NCI-H1048 (cell line): ENCODE measurements around the gene ABHD4.
"Not testable (repeated sequence)": the region's sequence is repeated elsewhere in the genome, so short reads cannot be mapped to it uniquely, and the experiment has no call there.

Experiments used
- DNase-seq: peaks from one replicate; lab custom pipeline; 2025; lab: John Stamatoyannopoulos, UW

Gene ABHD4

DNA sequence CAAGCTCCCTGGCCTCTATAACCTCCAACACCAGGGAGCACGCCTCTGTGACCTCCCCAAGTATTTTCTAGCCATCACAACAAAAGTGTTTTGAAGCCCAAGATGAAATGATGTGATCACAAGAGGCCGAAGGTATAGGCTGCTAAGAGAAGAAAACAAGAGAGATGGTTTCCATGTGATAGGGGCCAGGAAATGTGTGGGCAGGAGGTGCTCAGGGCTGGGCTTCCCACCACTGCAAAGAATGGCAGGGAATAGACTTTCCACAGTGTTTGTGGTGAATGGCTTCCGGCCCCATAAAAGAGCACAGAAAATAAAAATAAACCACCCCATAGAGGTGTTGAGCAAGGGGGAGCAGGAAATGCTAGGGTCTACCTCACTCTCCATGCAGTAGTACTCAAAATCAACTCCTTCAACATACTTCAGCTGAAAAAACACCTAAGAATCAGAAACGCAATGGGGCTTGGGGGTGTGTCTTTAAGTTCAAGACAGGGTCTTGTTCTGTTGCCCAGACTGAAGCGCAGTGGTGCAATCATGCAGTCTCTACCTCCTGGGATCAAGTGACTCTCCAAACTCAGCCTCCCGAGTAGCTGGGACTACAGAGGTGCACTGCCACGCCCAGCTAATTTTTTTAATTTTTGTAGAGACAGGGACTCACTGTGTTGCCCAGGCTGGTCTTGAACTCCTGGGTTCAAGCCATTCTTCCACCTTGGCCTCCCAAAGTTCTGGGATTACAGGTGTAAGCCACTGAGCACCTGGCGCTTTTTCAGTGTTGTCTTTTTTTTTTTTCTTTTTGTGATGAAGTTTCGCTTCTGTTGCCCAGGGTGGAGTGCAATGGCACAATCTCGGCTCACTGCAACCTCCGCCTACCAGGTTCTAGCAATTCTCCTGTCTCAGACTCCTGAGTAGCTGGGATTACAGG lies 36.2 kb upstream of the ABHD4 start:
- no peak for DNase-seq

DNA sequence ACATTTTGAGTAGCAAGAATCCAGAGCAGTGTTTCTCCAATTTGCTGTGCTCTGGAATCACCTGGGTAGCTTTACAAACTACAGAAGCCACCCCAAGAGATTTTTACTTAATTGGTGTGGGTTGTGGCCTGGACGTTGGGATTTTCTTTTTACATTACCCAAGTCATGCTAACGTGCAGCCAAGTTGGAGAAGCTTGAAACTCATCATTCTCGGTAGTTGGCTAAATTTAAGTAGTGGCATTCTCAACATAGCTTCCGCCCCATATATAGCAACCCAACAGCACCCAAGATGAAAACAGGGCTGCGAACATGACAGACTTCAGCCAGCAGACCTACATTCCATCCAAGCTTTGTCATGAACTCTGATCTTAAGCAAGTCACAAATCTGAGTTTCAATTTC lies 34.1 kb upstream of the ABHD4 start:
- DNase-seq = no peak

DNA sequence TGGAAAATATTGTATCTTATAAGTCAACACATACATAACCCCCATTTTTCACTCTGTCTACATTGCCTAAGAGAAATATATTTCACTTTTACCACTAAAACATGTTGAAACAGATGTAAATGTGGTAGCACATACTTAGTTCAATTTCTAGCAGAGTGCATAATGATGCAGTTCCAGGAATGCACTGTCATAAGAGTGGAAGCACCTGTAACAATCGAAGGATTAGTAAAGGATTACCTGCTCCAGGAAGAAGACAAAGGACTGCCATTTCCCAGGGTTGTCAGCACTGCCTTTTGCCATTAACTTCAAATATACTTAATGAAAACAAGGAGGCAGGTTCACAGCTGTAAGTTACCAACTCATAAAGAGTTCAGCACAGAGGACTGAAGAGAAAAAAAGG lies 33.6 kb upstream of the ABHD4 start:
- DNase-seq = no peak

DNA sequence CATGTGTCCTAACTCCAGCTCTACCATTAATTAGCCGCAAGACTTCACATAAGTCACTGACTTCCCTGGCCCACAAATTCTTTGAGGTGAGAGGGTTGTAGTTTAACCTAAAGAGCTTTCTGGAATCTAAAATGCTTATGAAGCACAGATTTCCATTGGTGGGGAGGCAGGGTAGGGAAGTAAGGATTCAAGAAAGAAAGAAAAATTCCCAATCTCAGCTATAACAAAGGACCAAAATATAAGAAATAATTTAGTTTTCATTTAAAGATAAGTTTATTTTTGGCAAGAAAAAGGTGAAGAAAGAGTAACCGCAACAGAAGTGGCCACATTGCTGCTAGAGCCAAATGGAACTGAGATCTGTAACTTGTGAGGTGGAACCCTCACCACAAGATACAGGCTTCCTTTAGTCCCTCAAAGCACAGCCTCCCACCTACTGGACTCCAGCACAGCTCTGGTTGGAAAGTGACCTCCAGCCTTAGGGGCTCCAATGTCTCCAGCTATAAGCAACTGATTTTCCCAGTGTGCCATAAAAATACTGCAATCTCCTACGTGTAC lies 32.6 kb upstream of the ABHD4 start:
- DNase-seq = no peak

DNA sequence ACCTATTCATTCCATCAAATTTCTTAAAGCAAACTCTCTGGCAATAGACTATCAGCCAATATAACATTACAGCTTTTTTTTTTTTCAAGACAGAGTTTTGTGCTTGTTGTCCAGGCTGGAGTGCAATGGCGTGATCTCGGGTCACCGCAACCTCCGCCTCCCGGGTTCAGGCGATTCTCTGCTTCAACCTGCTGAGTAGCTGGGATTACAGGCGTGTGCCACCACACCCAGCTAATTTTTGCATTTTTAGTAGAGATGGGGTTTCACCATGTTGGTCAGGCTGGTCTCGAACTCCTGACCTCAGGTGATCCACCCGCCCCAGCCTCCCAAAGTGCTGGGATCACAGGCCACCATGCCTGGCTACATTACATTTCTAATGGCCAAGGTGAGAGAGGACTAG lies 31.8 kb upstream of the ABHD4 start:
- DNase-seq = not testable (repeated sequence)

DNA sequence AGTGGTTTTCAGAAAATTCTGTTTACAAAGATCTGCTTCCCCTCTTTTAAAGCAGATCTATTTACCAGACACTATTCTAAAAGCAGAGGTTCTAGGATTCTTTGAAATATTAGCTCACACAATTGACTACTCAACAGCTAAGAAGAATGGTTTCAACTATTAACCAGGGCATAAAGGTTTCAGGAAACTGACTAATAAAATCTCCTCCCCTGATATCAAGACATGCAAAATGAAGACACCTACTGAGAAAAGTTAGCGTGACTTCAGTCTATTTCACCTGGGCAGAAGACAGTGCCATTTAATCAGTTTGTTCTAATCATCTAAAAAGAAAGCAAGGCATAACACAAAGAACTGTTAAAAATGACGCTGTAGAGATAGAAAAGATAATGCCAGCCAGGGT lies 31.3 kb upstream of the ABHD4 start:
- DNase-seq = no peak

DNA sequence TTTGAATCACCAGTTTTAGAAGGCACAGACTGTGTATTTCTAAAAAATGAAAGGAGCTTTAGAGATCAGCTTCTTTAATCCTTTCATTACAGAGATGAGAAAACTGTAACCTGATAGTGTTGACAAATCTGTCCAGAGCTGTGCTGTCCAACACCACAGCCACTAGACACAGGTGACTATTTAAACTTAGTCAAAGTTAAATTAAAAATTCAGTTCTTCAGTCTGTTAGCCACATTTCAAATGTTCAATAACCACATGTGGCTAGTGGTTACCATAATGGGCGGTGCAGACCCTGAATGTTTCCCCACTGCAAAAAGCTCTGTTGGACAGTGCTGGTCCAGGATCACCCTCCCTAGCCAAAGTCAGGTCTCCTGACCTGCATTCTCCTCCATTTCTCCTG lies 30.7 kb upstream of the ABHD4 start:
- DNase-seq = no peak

DNA sequence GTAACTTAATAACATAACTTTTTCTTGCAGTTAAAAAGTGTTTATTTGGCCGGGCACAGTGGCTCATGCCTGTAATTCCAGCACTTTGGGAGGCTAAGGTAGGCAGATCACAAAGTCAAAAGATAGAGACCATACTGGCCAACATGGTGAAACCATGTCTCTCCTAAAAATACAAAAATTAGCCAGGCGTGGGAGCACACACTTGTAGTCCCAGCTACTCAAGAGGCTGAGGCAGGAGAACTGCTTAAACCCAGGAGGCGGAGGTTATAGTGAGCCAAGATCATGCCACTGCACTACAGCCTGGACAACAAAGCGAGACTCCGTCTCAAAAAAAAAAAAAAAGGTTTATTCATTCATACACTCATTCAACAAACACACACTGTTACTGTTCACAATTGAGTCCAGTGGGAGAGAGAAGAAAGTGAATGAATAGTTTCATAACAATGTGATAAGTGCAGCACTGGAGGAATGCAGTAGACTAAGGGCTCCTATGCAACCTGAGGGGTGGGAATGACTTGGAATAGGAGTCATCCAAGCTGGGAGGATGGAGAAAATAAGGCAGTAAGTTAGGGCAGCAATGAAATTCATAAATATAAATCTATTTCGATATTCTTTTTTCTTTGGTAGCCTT lies 28.9 kb upstream of the ABHD4 start:
- DNase-seq = no peak

DNA sequence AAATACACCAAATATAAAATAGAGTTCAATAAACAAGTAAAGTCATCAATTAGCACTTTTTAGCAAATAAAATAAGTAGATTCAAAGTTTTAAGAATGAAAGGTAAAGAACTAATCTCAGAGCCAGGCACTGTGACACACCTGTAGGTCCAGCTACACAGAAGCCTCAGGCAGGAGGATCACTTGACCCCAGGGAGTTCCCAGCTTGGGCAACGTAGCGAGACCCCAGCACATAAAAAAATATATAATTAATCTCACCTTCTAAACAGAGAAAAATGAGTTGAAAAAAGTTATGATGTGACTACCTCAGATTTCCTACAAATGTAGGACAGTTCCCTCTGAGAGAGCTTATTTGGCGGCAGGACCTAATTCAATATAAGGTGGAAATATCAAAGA lies 28.4 kb upstream of the ABHD4 start:
- no peak for DNase-seq

DNA sequence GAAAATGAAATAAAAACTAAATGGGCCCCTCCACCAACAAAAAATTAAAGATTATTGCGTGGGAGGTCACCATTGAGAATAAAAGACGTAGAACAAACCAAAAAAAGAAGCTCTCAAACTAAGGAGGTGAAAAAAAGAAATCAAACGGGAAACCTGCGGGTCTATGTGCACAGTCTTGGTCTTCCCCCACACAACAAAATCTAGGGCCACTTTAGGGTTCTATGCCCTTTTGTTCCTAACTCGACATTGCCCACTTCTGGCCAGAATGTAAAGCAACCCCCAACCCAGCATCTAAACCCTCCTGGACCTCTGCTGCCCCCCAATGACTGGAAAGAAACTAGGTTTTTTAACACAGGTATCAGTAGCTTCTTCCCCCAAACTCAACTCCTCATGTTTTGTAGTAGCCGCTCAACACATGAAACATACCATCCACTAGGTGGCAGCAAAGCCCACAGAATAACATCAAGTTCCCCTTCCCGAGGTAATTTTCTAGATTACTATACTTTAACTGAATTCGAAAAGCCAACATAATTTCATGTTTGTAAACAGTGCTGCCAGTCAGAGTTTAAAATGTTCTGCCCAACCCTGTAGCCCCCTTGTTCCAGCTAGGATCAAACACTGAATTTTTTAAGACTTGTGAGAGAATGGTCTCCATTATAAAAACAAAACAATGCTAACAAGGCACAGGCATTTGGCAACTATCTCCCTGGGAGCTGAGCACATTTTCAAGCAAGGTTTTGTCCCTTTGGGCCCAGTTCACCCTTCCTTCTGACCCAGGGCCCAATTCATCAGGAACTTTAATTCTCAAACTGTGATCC lies 27.8 kb upstream of the ABHD4 start:
- peak; percentile 52 for DNase-seq

DNA sequence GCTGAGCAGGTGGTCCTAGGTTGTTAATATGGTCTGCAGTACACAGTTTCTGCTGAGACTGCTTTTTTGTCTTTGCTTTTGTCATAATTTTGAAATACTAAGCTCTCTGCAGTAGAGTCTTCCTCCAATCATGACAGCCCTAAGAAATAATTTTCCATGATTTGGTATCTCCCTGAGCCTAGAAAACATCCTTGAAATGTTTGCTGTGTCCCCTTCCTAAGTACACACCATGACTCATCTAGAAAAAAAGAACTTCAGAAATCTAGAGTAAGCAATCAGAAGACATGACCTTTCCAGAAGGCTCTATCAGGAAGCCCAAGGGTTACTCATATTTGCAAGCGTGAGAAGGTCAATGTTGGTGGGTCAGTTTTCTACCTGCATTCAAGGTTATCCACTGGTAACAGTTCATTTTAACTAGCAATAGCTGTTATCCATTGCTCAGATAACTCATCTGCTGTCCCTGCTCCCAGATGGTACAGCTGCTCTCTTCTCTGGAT lies 25.5 kb upstream of the ABHD4 start:
- DNase-seq = no peak

DNA sequence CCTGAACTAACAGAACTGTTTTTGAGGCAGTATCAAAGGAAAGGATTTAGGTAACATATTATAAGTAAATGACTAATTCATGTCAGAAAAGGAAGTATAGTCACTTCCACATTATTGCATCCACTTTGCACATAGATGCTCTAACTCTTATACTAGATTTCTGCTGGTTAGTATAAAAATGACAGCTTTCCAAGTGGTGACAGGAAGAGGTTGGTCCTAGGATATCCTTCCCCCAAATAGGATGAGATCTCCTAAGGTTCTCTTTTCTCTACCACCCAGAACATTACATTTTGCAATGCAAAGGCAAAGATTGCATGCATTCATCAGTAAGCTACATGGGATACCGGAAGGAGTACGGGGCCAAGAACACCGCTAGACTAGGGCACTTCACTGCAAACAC lies 24.3 kb upstream of the ABHD4 start:
- DNase-seq = no peak

DNA sequence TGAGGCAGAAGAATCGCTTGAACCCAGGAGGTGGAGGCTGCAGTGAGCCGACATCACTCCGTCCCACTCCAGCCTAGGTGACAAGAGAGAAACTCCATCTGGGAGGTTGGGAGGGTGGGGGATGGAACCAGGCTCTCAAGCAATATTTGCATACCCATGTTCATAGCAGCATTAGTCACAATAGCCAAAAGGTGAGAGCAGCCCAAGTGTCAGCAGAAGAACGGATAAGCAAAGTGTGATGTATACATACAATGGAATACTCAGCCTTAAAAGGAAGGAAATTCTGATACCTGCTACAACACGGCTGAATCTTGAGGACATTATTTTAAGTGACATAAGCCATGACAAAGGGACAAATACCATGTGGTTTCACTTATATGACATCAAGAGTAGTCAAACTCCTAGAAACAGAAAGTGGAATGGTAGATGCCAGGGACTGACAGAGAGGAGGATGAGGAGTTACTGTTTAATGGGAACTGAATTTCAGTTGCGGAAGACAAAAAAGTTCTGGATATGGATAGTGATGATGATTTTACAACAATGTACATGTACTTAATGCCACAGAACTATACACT lies 20.7 kb upstream of the ABHD4 start:
- no peak for DNase-seq

DNA sequence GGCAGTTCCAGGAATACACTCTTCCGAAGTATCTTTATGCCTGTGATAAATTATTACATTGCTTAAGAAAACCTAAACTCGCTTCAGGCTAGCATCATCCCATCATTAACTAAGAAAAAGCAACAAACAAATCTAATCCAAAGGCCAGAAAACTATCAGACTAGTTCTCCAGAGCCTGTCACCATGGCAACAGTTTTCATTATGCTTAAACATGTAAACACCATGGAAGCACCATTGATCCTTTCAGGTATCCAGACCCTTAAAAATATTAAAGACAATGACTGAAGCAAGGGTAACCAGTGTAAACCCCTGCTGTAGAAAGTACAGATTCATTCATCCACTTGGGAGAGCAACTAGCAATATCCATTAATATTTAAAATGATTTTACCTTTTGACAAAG lies 18.9 kb upstream of the ABHD4 start:
- DNase-seq = no peak

DNA sequence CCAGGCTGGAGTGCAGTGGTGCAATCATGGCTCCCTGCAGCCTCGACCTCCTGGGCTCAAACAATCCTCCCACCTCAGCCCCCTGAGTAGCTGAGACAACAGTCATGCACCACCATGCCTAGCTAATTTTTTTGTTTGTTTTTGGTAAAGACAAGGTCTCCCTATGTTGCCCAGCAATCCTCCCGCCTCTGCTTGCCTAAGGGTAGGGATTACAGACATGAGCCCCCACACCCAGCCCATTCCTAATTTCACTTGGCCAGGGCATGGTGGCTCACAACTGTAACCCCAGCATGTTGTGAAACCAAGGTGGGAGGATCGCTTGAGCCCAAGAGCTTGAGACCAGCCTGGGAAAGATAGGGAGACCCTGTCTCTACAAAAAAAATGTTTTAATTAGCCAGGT lies 18.2 kb upstream of the ABHD4 start:
- no peak for DNase-seq

DNA sequence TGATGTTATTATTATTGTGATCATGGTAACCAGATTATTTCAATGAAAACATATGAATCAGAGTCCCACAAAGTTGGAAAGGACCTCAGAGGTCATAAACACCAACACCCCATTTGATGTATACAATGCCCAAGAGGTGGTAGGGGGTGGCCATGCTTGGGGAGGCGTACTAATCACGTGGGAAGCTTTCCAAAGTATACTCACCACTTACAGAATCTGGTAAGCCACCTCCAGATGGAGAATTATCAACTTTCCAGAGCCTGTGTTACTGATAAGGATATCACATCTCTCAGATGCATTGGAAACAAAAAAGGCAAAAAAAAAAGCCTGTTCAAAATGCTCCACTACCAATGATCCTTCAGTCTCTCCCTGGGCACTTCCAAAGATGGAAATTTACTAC lies 17.5 kb upstream of the ABHD4 start:
- DNase-seq = no peak

DNA sequence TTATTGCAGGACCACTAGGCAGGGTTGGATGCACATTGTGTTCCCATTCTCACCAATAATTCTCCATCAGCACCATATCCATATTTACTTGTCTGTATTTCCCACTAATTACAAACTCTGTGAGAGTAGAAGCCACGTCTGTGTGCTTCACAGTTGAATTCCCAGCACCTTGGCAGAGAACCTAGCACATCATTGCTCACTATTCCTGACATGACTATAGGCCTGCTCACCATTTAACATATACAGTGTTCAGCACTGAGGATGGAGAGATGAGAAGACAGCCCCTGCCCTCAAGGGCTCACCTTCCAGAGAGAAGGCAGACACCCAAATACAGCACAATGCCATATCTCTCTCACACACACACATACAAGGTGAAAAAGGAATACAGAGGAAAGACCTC lies 14.1 kb upstream of the ABHD4 start:
- no peak for DNase-seq

DNA sequence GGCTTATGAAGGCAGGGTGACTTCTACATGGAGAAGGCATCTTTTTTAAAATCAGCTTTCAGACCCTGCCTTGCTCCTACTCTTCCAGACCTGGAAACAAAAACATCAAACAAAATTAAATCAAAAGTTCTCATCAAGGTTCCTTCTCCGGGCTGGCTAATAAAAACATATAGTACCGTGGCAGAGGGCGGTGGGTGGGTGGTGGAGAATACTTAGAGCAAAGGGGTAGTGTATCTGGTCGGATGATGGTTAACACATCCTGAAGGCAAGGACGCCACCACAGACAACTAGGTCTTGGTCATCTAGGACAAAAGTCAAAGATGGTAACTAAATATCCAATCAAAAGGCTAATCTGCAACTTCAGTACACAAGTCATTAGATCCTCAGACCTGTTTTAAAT lies 10.9 kb upstream of the ABHD4 start:
- DNase-seq = no peak

DNA sequence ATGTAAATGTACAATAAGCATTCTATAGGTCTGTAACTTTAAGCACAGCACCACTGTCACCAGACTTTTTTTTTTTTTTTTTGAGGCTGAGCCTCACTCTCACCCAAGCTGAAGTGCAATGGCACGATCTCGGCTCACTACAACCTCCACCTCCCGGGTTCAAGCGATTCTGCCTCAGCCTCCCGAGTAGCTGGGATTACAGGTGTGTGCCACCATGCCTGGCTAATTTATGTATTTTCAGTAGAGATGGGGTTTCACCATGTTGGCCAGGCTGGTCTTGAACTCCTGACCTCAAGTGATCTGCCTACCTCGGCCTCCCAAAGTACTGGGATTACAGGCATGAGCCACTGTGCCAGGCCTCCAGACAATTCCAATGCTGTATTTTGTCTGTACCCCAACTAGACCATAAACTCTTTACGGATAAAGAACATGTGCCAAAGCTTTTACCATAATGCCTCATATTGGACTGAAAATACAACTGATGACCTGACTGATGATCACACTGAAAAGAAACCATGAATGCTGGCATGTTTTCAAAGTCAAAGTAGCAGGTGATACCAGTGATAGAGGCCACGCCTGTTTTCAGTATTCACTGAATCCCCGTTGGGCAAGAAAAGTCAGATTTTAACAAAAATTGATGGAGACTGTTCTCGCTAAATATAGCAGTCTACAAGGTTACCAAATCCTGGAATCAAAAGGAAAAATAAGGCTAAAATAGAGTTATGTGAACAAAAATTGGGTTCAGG lies 10.2 kb upstream of the ABHD4 start:
- DNase-seq = not testable (repeated sequence)

DNA sequence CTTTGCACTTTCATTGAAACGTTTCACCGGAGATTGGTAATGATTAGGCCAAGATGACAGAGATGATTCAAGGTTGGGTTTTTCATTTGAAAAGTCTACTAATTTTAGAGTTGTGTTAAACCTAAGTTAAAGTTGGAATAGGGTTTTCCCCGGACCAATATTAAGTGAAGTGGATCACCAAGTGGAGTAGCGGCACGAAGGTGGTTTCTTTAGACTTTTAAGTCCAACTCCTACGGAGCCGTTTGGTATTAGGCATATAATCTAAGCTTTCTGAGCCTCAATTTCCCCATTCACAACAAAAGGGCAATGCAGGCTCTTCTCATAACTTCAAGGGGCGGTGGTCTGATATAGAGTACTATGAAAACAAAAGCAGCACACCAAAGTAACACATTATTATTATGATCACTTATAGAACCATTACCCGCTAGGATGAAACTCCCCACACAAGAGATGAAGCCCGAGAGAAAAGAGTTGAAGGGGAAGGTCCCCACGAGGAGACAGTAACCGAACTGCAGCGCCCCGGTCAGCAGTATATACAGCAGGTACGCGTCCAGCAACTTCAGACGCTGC lies 9.5 kb upstream of the ABHD4 start:
- no peak for DNase-seq
